HEK293 (cell line): ENCODE results near the gene PRSS22.

ENCODE experiments used
- ZNF664 ChIP-seq: fragments of 450-650 bp; formaldehyde crosslinking; IDR thresholded peaks from 2 replicates; pipeline ENCODE4 v1.5.1; 2016; ENCODE audit warnings: missing biosample characterization, missing genetic modification characterization
- TF ChIP-seq, protein P1 (sequence below): fragments of 450-650 bp; formaldehyde crosslinking; IDR thresholded peaks from 2 replicates; pipeline ENCODE4 v1.5.1; 2017; ENCODE audit warnings: missing biosample characterization, mild to moderate bottlenecking, missing genetic modification characterization, moderate library complexity
- TF ChIP-seq, protein P2 (sequence below): fragments of 450-650 bp; formaldehyde crosslinking; IDR thresholded peaks from 2 replicates; pipeline ENCODE4 v1.5.1; 2016; ENCODE audit warnings: missing biosample characterization, missing genetic modification characterization
- TF ChIP-seq, protein P3 (sequence below): fragments of 450-650 bp; formaldehyde crosslinking; IDR thresholded peaks from 2 replicates; pipeline ENCODE4 v1.5.1; 2016; ENCODE audit warnings: missing biosample characterization, missing genetic modification characterization, low read depth
- TF ChIP-seq, protein P4 (sequence below): fragments of 450-650 bp; formaldehyde crosslinking; IDR thresholded peaks from 2 replicates; pipeline ENCODE4 v1.5.1; 2016; ENCODE audit warnings: missing biosample characterization, missing genetic modification characterization
- TF ChIP-seq, protein P5 (sequence below): fragments of 450-650 bp; formaldehyde crosslinking; IDR thresholded peaks from 2 replicates; pipeline ENCODE4 v1.5.1; 2016; ENCODE audit warnings: missing biosample characterization, missing genetic modification characterization

DNA sequence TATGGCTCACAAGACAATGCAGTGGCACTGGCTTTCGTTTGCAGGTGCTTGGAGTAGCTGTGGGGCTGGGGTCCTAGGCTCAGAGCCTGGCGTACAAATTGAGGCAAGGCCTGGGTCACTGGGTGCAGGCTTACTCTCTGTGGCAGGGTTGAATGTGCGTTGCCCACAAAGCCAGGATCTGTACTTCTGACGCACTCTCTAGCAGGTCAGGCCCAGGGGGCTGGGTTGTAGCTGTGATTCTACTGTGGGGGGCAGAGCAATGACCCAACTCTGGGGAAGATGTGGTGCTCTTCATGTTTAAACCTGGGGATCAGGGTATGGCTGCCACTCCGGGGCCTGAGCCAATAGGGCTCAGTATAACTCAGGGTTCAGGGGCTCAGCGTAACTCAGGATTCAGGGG lies 47.3 kb downstream of the PRSS22 start:
- TF ChIP-seq, protein P1, sequence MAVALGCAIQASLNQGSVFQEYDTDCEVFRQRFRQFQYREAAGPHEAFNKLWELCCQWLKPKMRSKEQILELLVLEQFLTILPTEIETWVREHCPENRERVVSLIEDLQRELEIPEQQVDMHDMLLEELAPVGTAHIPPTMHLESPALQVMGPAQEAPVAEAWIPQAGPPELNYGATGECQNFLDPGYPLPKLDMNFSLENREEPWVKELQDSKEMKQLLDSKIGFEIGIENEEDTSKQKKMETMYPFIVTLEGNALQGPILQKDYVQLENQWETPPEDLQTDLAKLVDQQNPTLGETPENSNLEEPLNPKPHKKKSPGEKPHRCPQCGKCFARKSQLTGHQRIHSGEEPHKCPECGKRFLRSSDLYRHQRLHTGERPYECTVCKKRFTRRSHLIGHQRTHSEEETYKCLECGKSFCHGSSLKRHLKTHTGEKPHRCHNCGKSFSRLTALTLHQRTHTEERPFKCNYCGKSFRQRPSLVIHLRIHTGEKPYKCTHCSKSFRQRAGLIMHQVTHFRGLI (tag by site-specific recombination), result no peak
- TF ChIP-seq, protein P2, sequence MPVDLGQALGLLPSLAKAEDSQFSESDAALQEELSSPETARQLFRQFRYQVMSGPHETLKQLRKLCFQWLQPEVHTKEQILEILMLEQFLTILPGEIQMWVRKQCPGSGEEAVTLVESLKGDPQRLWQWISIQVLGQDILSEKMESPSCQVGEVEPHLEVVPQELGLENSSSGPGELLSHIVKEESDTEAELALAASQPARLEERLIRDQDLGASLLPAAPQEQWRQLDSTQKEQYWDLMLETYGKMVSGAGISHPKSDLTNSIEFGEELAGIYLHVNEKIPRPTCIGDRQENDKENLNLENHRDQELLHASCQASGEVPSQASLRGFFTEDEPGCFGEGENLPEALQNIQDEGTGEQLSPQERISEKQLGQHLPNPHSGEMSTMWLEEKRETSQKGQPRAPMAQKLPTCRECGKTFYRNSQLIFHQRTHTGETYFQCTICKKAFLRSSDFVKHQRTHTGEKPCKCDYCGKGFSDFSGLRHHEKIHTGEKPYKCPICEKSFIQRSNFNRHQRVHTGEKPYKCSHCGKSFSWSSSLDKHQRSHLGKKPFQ (tag by site-specific recombination), result no peak
- TF ChIP-seq, protein P3, sequence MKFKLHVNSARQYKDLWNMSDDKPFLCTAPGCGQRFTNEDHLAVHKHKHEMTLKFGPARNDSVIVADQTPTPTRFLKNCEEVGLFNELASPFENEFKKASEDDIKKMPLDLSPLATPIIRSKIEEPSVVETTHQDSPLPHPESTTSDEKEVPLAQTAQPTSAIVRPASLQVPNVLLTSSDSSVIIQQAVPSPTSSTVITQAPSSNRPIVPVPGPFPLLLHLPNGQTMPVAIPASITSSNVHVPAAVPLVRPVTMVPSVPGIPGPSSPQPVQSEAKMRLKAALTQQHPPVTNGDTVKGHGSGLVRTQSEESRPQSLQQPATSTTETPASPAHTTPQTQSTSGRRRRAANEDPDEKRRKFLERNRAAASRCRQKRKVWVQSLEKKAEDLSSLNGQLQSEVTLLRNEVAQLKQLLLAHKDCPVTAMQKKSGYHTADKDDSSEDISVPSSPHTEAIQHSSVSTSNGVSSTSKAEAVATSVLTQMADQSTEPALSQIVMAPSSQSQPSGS, result no peak
- TF ChIP-seq, protein P4, sequence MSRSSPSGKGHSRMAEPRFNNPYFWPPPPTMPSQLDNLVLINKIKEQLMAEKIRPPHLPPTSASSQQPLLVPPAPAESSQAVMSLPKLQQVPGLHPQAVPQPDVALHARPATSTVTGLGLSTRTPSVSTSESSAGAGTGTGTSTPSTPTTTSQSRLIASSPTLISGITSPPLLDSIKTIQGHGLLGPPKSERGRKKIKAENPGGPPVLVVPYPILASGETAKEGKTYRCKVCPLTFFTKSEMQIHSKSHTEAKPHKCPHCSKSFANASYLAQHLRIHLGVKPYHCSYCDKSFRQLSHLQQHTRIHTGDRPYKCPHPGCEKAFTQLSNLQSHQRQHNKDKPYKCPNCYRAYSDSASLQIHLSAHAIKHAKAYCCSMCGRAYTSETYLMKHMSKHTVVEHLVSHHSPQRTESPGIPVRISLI (tag by site-specific recombination), result no peak
- no peak for TF ChIP-seq ZNF664 (tag by site-specific recombination)
- TF ChIP-seq, protein P5, sequence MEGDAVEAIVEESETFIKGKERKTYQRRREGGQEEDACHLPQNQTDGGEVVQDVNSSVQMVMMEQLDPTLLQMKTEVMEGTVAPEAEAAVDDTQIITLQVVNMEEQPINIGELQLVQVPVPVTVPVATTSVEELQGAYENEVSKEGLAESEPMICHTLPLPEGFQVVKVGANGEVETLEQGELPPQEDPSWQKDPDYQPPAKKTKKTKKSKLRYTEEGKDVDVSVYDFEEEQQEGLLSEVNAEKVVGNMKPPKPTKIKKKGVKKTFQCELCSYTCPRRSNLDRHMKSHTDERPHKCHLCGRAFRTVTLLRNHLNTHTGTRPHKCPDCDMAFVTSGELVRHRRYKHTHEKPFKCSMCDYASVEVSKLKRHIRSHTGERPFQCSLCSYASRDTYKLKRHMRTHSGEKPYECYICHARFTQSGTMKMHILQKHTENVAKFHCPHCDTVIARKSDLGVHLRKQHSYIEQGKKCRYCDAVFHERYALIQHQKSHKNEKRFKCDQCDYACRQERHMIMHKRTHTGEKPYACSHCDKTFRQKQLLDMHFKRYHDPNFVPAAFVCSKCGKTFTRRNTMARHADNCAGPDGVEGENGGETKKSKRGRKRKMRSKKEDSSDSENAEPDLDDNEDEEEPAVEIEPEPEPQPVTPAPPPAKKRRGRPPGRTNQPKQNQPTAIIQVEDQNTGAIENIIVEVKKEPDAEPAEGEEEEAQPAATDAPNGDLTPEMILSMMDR (tag by site-specific recombination), result no peak
